ENCODE data around the gene RTTN.

DNA sequence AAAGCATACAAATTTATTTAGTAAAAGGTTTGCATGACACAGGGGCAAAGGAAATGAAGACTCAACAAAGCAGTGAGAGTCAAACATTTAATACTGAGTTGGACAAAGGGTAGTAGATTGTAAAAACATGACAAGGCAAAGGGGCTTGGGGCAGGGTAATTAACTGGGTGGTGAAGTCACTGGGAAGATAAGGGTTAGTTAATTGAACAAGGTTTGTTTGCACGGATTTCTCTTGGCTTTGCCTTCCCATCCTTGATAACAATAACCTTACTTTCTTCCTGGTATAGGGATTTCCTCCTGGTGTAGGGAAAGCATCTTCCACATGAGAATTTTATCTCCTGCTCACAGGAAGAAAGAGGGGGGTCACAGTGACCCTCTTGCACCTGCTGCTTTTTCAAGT is 26.8 kb upstream of the RTTN start:
- no peak for TF ChIP-seq GATA3 (IDR thresholded peaks at IDR 0.05; ENCODE audit: low read depth, low read length)
- no peak for TF ChIP-seq GATA2 (IDR thresholded peaks at IDR 0.05; ENCODE audit: low read depth, low read length)
